T-helper 22 cell (primary cell): Measurements from ENCODE around the gene VCL.
A peak's percentile ranks its signal among the peaks of the same experiment; 100 is the strongest.
"Not testable (repeated sequence)": the region's sequence is repeated elsewhere in the genome, so short reads cannot be mapped to it uniquely, and the experiment has no call there.

Experiments
- DNase-seq: peaks from one replicate; pipeline ENCODE4 v3.0.0-alpha.2; 2020; ENCODE audit warnings: low read depth

Gene VCL

GRCh38 chr10:73971636-73972354 lies 26.1 kb upstream of the VCL start:
- DNase-seq, result no peak

GRCh38 chr10:73973427-73973826 lies 24.5 kb upstream of the VCL start:
- no peak for DNase-seq

- no peak for DNase-seq
Observed at GRCh38 chr10:73974309-73974946, 23.5 kb upstream of the VCL start.

GRCh38 chr10:73975388-73975787 lies 22.5 kb upstream of the VCL start:
- no peak for DNase-seq

- DNase-seq, result no peak
Observed at GRCh38 chr10:73979141-73979808, 18.6 kb upstream of the VCL start.

- DNase-seq, result no peak
Observed at GRCh38 chr10:73979809-73980433, 18.0 kb upstream of the VCL start.

- DNase-seq, result no peak
Observed at GRCh38 chr10:73981812-73982211, 16.1 kb upstream of the VCL start.

- no peak for DNase-seq
Observed at GRCh38 chr10:73983096-73984047, 14.5 kb upstream of the VCL start.

- no peak for DNase-seq
Observed at GRCh38 chr10:73989594-73990150, 8.2 kb upstream of the VCL start.

- DNase-seq, result no peak
Observed at GRCh38 chr10:73991203-73991883, 6.6 kb upstream of the VCL start.

- DNase-seq, result peak; percentile 70
Observed at GRCh38 chr10:73991884-73992245, 6.1 kb upstream of the VCL start.

GRCh38 chr10:73992899-73993788 lies 4.8 kb upstream of the VCL start:
- DNase-seq, result no peak

GRCh38 chr10:73995035-73995358 lies 2.9 kb upstream of the VCL start:
- no peak for DNase-seq

GRCh38 chr10:73997461-73997786 lies 492 bp upstream of the VCL start:
- no peak for DNase-seq

- peak; percentile 1 for DNase-seq
Observed at GRCh38 chr10:73998623-73998928, 660 bp downstream of the VCL start.

- DNase-seq, result no peak
Observed at GRCh38 chr10:73998929-73999691, 1.2 kb downstream of the VCL start.

GRCh38 chr10:73999703-74000102 lies 1.8 kb downstream of the VCL start:
- no peak for DNase-seq

- DNase-seq, result not testable (repeated sequence)
Observed at GRCh38 chr10:74000244-74000643, 2.3 kb downstream of the VCL start.

- no peak for DNase-seq
Observed at GRCh38 chr10:74000892-74001669, 3.2 kb downstream of the VCL start.
